Kidney (tissue), 14 donors: Measurements from ENCODE around the gene TMEM186. TPM values are rescaled to one million over a fixed set of nuclear protein-coding genes. Genes with fewer than 3 reads are reported as not detected.

Experiments used
- DNase-seq, 5 donors: peaks; one replicate each; pipeline ENCODE4 v3.0.0-alpha.2; 2013 to 2020
- FAIRE-seq: peaks from 2 replicates; lab custom pipeline; 2012; peaks lifted over from hg19 to GRCh38; lab: Jason Lieb, UNC
- H3K27ac ChIP-seq, 2 donors: one replicate each; pipeline ENCODE4 v1.7.0; 2013; ENCODE audit warnings: low read depth in 2 of 2, low read length in 2 of 2, inconsistent platforms in 1 of 2
- H3K27me3 ChIP-seq: one replicate; pipeline ENCODE4 v1.7.1; 2013; ENCODE audit warnings: low read length, inconsistent platforms; ENCODE audit not compliant: control insufficient read depth, insufficient read depth
- H3K36me3 ChIP-seq, 3 donors: one replicate each; pipeline versions ENCODE4 v1.7.0 to v1.7.1; 2013; ENCODE audit warnings: low read length in 3 of 3, control low read depth in 1 of 3, inconsistent platforms in 1 of 3; ENCODE audit not compliant: insufficient read depth in 3 of 3, control insufficient read depth in 2 of 3
- H3K4me1 ChIP-seq, 3 donors: one replicate each; pipeline versions ENCODE4 v1.7.0 to v1.7.1; 2013; ENCODE audit warnings: low read length in 3 of 3, inconsistent platforms in 1 of 3, low read depth in 1 of 3; ENCODE audit not compliant: control insufficient read depth in 2 of 3, insufficient read depth in 2 of 3
- H3K4me3 ChIP-seq, 3 donors: one replicate each; pipeline versions ENCODE4 v1.7.0 to v1.8.1; 2013; ENCODE audit warnings: low read length in 3 of 3, control low read depth in 1 of 3, inconsistent platforms in 1 of 3
- H3K9ac ChIP-seq, 3 donors: one replicate each; pipeline versions ENCODE4 v1.7.0 to v1.7.1; 2013; ENCODE audit warnings: low read length in 3 of 3, control low read depth in 1 of 3, inconsistent platforms in 1 of 3
- H3K9me3 ChIP-seq, 3 donors: one replicate each; pipeline versions ENCODE4 v1.7.0 to v1.7.1; 2013; ENCODE audit warnings: low read length in 3 of 3, control low read depth in 1 of 3, inconsistent platforms in 1 of 3; ENCODE audit not compliant: control insufficient read depth in 2 of 3, insufficient read depth in 1 of 3
- CTCF ChIP-seq: IDR thresholded peaks from 3 replicates; pipeline ENCODE4 v1.5.1; 2012; ENCODE audit warnings: mild to moderate bottlenecking, moderate library complexity, borderline replicate concordance; ENCODE audit not compliant: insufficient read depth; ENCODE audit errors: extremely low read depth
- intact Hi-C: fragments of 100-400 bp; cut with DNase I; formaldehyde crosslinking; loops from one replicate; pipeline ENCODE4 v1.11.1; 2022
- polyA plus RNA-seq: library from polyadenylated mRNA; stranded (reverse); fragments of 350-450 nt; fragmentation: Illumina TruSeq; extraction: RNeasy Lipid Tissue Mini Kit (QIAGEN cat#74804); gene quantifications from one replicate; pipeline ENCODE4 v1.2.3, GENCODE V29; 2014; ENCODE audit warnings: low read depth, low replicate concordance; ENCODE audit not compliant: insufficient read depth
- total RNA-seq: library from RNA; stranded (reverse); fragmentation: NEBNext Ultra II Directional; extraction: Animal tissue kit (Norgen Biotek cat#: 25700); gene quantifications from one replicate; pipeline ENCODE4 v1.2.1, GENCODE V29; 2021
- donor health status: control.
- donor health status: control.
- donor health status: control.
- donor health status: control.
- donor health status: control.
- donor health status: DM: yes; HTN: yes; CAD: no.
- donor health status: Normal renal cell carcinoma (clear cell type).

Gene TMEM186
- total and polyA plus RNA-seq, 2 donors from 2014 or later: 11.0 to 20.2 TPM

GRCh38 chr16:8760021-8760420 is 37.4 kb downstream of the TMEM186 start:
- H3K4me3 ChIP-seq: no peak overlapping the region
- no peaks in the 10 kb centered on the region for H3K9me3 ChIP-seq
- H3K9ac ChIP-seq: no peak overlapping the region
- H3K27ac ChIP-seq: no peak overlapping the region
- no peak for TF ChIP-seq CTCF
- H3K4me1 ChIP-seq: no peaks in the 10 kb centered on the region
- FAIRE-seq (no peak), DNase-seq (no peak)
- no peaks in the 10 kb centered on the region for H3K27me3 ChIP-seq
- intact Hi-C loops: no loop called here
- H3K36me3 ChIP-seq: peaks cover 0 to 14% (median 8%) of the 10 kb centered on the region in 3 donors

- H3K27me3 ChIP-seq: no peaks in the 10 kb centered on the region
- H3K36me3 ChIP-seq: peaks cover 0 to 17% (median 8%) of the 10 kb centered on the region in 3 donors
- no peak overlapping the region for H3K4me3 ChIP-seq
- no peak overlapping the region for H3K27ac ChIP-seq
- DNase-seq: no peak
- no peak for FAIRE-seq
- H3K9ac ChIP-seq: no peak overlapping the region
- H3K4me1 ChIP-seq: no peaks in the 10 kb centered on the region
- intact Hi-C loops: no loop called here
- no peak for TF ChIP-seq CTCF
- H3K9me3 ChIP-seq: no peaks in the 10 kb centered on the region
Measured at GRCh38 chr16:8758022-8758421, 39.4 kb downstream of the TMEM186 start.

GRCh38 chr16:8756755-8757154 is 40.7 kb downstream of the TMEM186 start:
- intact Hi-C loops: no loop called here
- H3K4me1 ChIP-seq: no peaks in the 10 kb centered on the region
- H3K9me3 ChIP-seq: no peaks in the 10 kb centered on the region
- peaks cover 0 to 17% (median 8%) of the 10 kb centered on the region in 3 donors for H3K36me3 ChIP-seq
- TF ChIP-seq CTCF: no peak
- H3K27ac ChIP-seq: no peak overlapping the region
- no peak for DNase-seq
- no peaks in the 10 kb centered on the region for H3K27me3 ChIP-seq
- FAIRE-seq: no peak
- no peak overlapping the region for H3K4me3 ChIP-seq
- H3K9ac ChIP-seq: no peak overlapping the region
